Lower lobe of right lung (tissue), 2 donors: ENCODE data around the gene RBBP8. TPM values are rescaled to one million over a fixed set of nuclear protein-coding genes. Genes with fewer than 3 reads are reported as not detected.
A peak's percentile ranks its signal among the peaks of the same experiment; 100 is the strongest.

ENCODE experiments used
- ATAC-seq, 2 donors: fragments of 200-7000 bp; cut with Tn5 transposase; one replicate each; pipeline ENCODE4 v1.9.1; 2020 to 2022; ENCODE audit warnings: mild to moderate bottlenecking in 2 of 2, moderate library complexity in 2 of 2
- DNase-seq: peaks from one replicate; pipeline ENCODE4 v3.0.0-alpha.2; 2020
- H3K27ac ChIP-seq: fragments of 200-600 bp; one replicate; pipeline ENCODE4 v1.8.0; 2022
- H3K27me3 ChIP-seq: fragments of 200-600 bp; one replicate; pipeline ENCODE4 v1.8.0; 2022; ENCODE audit warnings: low read depth
- H3K36me3 ChIP-seq: fragments of 200-600 bp; one replicate; pipeline ENCODE4 v1.8.0; 2022; ENCODE audit warnings: mild to moderate bottlenecking
- H3K4me1 ChIP-seq: fragments of 200-600 bp; one replicate; pipeline ENCODE4 v1.8.0; 2022
- H3K4me3 ChIP-seq: fragments of 200-600 bp; one replicate; pipeline ENCODE4 v1.8.0; 2022; ENCODE audit warnings: mild to moderate bottlenecking
- H3K9me3 ChIP-seq: fragments of 200-600 bp; one replicate; pipeline ENCODE4 v1.8.0; 2022
- intact Hi-C: fragments of 100-400 bp; cut with DNase I; formaldehyde crosslinking; loops from one replicate; pipeline ENCODE4 v1.11.0; 2022
- total RNA-seq: library from RNA; stranded (reverse); fragmentation: NEBNext Ultra II Directional; extraction: Animal tissue kit (Norgen Biotek cat#: 25700); gene quantifications from one replicate; pipeline ENCODE4 v1.2.1, GENCODE V29; 2021
- TF ChIP-seq, protein P1 (sequence below): fragments of 200-600 bp; IDR thresholded peaks from one replicate; pipeline ENCODE4 v1.8.0; 2022; ENCODE audit warnings: antibody characterized with exemption, mild to moderate bottlenecking
- donor health status: DM: no; HTN: yes; CAD: no; lungs with severe emphysema.

RBBP8 gene
- total RNA-seq, 1 donor from 2014 or later = 32.7 TPM

GRCh38 chr18:22974707-22975106 is 41.6 kb downstream of the RBBP8 start:
- TF ChIP-seq, protein P1, sequence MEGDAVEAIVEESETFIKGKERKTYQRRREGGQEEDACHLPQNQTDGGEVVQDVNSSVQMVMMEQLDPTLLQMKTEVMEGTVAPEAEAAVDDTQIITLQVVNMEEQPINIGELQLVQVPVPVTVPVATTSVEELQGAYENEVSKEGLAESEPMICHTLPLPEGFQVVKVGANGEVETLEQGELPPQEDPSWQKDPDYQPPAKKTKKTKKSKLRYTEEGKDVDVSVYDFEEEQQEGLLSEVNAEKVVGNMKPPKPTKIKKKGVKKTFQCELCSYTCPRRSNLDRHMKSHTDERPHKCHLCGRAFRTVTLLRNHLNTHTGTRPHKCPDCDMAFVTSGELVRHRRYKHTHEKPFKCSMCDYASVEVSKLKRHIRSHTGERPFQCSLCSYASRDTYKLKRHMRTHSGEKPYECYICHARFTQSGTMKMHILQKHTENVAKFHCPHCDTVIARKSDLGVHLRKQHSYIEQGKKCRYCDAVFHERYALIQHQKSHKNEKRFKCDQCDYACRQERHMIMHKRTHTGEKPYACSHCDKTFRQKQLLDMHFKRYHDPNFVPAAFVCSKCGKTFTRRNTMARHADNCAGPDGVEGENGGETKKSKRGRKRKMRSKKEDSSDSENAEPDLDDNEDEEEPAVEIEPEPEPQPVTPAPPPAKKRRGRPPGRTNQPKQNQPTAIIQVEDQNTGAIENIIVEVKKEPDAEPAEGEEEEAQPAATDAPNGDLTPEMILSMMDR = no peak
- DNase-seq = no peak
- ATAC-seq = peak; percentile 51 to 88
- intact Hi-C loops = no loop called here
- Histone ChIP-seq H3K9me3 (no peaks in the 10 kb centered on the region), H3K36me3 (no peaks in the 10 kb centered on the region), H3K27me3 (no peaks in the 10 kb centered on the region), H3K4me3 (no peak overlapping the region), H3K27ac (no peak overlapping the region), H3K4me1 (no peaks in the 10 kb centered on the region)

GRCh38 chr18:22975508-22975907 is 42.4 kb downstream of the RBBP8 start:
- Histone ChIP-seq H3K36me3 (no peaks in the 10 kb centered on the region), H3K4me3 (no peak overlapping the region), H3K27me3 (no peaks in the 10 kb centered on the region), H3K9me3 (no peaks in the 10 kb centered on the region), H3K27ac (no peak overlapping the region), H3K4me1 (no peaks in the 10 kb centered on the region)
- no peak for ATAC-seq
- intact Hi-C loops = no loop called here
- DNase-seq = no peak
- TF ChIP-seq, protein P1 = no peak

DNA sequence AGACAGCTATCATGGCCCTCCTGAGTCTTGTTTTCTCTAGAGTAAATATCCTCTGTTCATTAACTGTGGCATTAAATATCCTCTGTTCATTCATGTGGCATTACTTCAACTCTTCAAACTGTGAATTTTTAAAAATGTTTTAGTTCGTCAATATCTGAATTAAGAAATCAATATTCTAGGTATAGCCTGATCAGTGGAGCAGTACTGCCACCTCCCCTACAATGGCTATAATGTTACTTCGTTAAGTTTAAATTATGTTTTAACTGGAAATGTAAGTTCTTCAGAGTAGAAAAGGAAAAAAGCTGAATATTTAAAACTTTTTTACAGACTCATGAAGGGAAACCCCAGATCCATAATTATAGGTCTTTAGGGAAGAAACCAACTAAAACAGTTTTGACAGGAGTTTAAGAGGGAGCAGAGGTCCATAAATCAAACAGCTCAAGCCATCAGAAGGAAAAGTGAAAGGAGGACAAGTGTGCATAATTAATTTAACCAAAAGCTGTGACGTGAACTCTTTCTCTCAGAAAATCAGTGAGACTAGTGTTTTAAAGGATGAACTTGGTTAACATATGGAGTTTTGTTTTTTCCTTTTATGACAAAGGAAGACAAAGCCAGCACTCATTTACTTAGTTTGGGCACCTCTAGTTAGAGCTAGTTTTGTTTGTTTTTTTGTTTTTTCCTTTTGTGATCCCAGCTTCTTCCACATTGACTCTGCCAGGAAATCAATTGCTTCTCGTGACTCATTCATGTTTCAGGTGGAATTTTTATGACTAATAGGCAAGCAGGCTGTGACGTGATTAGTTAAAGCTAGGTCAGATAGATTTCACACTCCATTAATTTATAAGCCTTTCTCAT is 44.9 kb downstream of the RBBP8 start:
- peak in 1 of 2 donors; percentile 63 for ATAC-seq
- H3K9me3 ChIP-seq = no peaks in the 10 kb centered on the region
- peaks cover 8% of the 10 kb centered on the region for H3K36me3 ChIP-seq
- H3K27me3 ChIP-seq = no peaks in the 10 kb centered on the region
- H3K4me1 ChIP-seq = no peaks in the 10 kb centered on the region
- no peak overlapping the region for H3K27ac ChIP-seq
- intact Hi-C loops = no loop called here
- DNase-seq = no peak
- H3K4me3 ChIP-seq = no peak overlapping the region
- TF ChIP-seq, protein P1 = no peak

DNA sequence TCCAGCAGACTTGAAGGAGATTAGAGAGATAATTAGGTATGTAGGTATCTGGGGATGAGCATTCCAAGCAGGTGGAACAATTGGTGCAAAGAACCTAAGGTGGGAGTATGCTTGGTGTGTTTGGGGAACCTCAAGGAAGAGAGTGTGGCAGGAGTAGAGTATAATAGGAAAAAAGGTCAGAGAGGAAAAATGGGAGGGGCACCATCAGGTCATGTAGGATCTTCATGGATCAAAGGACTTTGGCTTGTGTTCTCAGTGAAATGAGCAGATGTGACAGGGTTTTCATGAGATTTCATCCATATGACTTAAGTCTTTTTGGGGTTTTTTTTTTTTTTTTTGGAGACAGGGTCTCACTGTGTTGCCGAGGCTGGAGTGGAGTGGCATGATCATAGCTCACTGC is 47.3 kb downstream of the RBBP8 start:
- intact Hi-C loops = no loop called here
- no peak overlapping the region for H3K4me3 ChIP-seq
- H3K27me3 ChIP-seq = no peaks in the 10 kb centered on the region
- H3K4me1 ChIP-seq = no peaks in the 10 kb centered on the region
- ATAC-seq = no peak
- no peak for DNase-seq
- H3K9me3 ChIP-seq = no peaks in the 10 kb centered on the region
- TF ChIP-seq, protein P1 = no peak
- peaks cover 8% of the 10 kb centered on the region for H3K36me3 ChIP-seq
- no peak overlapping the region for H3K27ac ChIP-seq

GRCh38 chr18:22981274-22982133 is 48.4 kb downstream of the RBBP8 start:
- ATAC-seq (no peak), DNase-seq (no peak)
- H3K9me3 ChIP-seq = no peaks in the 10 kb centered on the region
- peaks cover 8% of the 10 kb centered on the region for H3K36me3 ChIP-seq
- TF ChIP-seq, protein P1 = no peak
- no peak overlapping the region for H3K27ac ChIP-seq
- intact Hi-C loops = no loop called here
- no peak overlapping the region for H3K4me3 ChIP-seq
- H3K4me1 ChIP-seq = no peaks in the 10 kb centered on the region
- H3K27me3 ChIP-seq = no peaks in the 10 kb centered on the region
